Upper lobe of left lung (tissue), 6 donors: ENCODE measurements around the gene LAMC2. TPM values are rescaled to one million over a fixed set of nuclear protein-coding genes. Genes with fewer than 3 reads are reported as not detected.

Experiments used
- ATAC-seq, 2 donors: fragments of 200-7000 bp; cut with Tn5 transposase; one replicate each; pipeline ENCODE4 v1.9.1; 2022; ENCODE audit warnings: mild to moderate bottlenecking in 2 of 2, moderate library complexity in 2 of 2; ENCODE audit not compliant: low FRiP score in 2 of 2
- DNase-seq, 2 donors: peaks; one replicate each; pipeline ENCODE4 v3.0.0-alpha.2; 2019 to 2020
- H3K27ac ChIP-seq, 4 donors: fragments of 200-600 bp; sonication (generic); one replicate each; pipeline ENCODE4 v1.5.1; 2016 to 2019
- H3K27me3 ChIP-seq, 4 donors: fragments of 200-600 bp; sonication (generic); one replicate each; pipeline ENCODE4 v1.5.1; 2017 to 2019
- H3K36me3 ChIP-seq, 4 donors: fragments of 200-600 bp; sonication (generic); one replicate each; pipeline ENCODE4 v1.5.1; 2016 to 2019
- H3K4me1 ChIP-seq, 4 donors: fragments of 200-600 bp; sonication (generic); one replicate each; pipeline ENCODE4 v1.5.1; 2018 to 2019
- H3K4me3 ChIP-seq, 4 donors: fragments of 200-600 bp; sonication (generic); one replicate each; pipeline ENCODE4 v1.5.1; 2017 to 2019; ENCODE audit warnings: mild to moderate bottlenecking in 2 of 4, moderate library complexity in 1 of 4
- H3K9me3 ChIP-seq, 4 donors: fragments of 200-600 bp; sonication (generic); one replicate each; pipeline ENCODE4 v1.5.1; 2018 to 2019
- CTCF ChIP-seq, 6 experiments: fragments of 450-650 bp in 4 of 6; fragments of 200-600 bp in 2 of 6; sonication (generic) in 2 of 6; IDR thresholded peaks; one replicate each; pipeline ENCODE4 v1.5.1; 2016 to 2019; ENCODE audit warnings: antibody characterized with exemption in 6 of 6
- EP300 ChIP-seq, 4 donors: sonication (generic); formaldehyde crosslinking; IDR thresholded peaks; one replicate each; pipeline ENCODE4 v1.5.1; 2017; ENCODE audit warnings: antibody characterized with exemption in 4 of 4, control low read depth in 2 of 4
- POLR2A ChIP-seq, 4 donors: fragments of 450-650 bp; IDR thresholded peaks; one replicate each; pipeline ENCODE4 v1.5.1; 2016 to 2017; ENCODE audit warnings: antibody characterized with exemption in 4 of 4, mild to moderate bottlenecking in 2 of 4
- POLR2AphosphoS5 ChIP-seq, 2 donors: sonication (generic); formaldehyde crosslinking; IDR thresholded peaks; one replicate each; pipeline ENCODE4 v1.5.1; 2017; ENCODE audit warnings: antibody characterized with exemption in 2 of 2
- WGBS, 2 donors: methylation state at CpG; one replicate each; pipeline ENCODE4 v1.1.5; 2017 to 2018; 5-methylcytosine and 5-hydroxymethylcytosine counted together
- total RNA-seq, 6 donors: library from RNA; depleted of rRNA in 4 of 6; stranded (reverse); fragments of >200 nt in 4 of 6; gene quantifications; one replicate each; pipeline versions ENCODE4 v1.1.0 to v1.2.1, GENCODE V29; 2016 to 2021
- donor health status: DM: no; HTN: no; CAD: no; lungs with moderate emphysema.
- donor health status: DM: no; HTN: yes; CAD: no; lungs with severe emphysema.

Gene LAMC2
- total RNA-seq, 6 donors from 2014 or later, result 10.5 to 74.6 (median 46.1) TPM

- DNase-seq (peak in 1 of 2 donors; percentile 89), ATAC-seq (peak; percentile 82 to 93)
- H3K27me3 ChIP-seq, result no peaks in the 10 kb centered on the region
- no peak overlapping the region for H3K27ac ChIP-seq
- H3K36me3 ChIP-seq, result no peaks in the 10 kb centered on the region
- H3K9me3 ChIP-seq, result no peaks in the 10 kb centered on the region
- 59 to 68% methylated on average over 8 to 9 of the region's 9 CpGs for WGBS, 2 donors
- no peak overlapping the region for H3K4me3 ChIP-seq
- no peak for TF ChIP-seq EP300 (IDR thresholded peaks at IDR 0.05)
- TF ChIP-seq CTCF (IDR thresholded peaks at IDR 0.05), result no peak
- peak; percentile 33 to 42 for TF ChIP-seq POLR2AphosphoS5 (IDR thresholded peaks at IDR 0.05)
- no peak for TF ChIP-seq POLR2A (IDR thresholded peaks at IDR 0.05)
- no peaks in the 10 kb centered on the region for H3K4me1 ChIP-seq
Measured at GRCh38 chr1:183159960-183160359, 26.1 kb upstream of the LAMC2 start.

DNA sequence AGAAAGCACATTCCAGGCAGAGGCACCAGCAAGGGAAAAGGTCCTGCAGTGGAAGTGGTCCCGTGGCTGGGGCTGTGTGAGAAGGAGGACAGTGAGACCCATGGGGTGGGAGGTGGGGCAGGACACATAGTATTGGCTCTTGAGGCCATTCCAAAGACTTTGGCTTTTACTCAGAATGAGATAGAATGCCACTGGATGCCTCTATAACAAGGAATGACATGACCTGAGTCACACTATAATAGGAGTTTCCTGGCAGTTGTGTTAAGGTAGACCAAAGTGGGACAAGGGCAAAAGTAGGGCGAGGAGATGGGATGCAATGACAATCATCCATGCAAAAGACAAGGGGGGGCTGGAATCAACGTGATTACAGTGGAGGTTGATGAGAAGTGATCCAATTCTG is 24.7 kb upstream of the LAMC2 start:
- Histone ChIP-seq H3K36me3 (no peaks in the 10 kb centered on the region), H3K27me3 (no peaks in the 10 kb centered on the region), H3K27ac (no peak overlapping the region), H3K4me1 (no peaks in the 10 kb centered on the region), H3K9me3 (no peaks in the 10 kb centered on the region), H3K4me3 (no peak overlapping the region)
- TF ChIP-seq CTCF (IDR thresholded peaks at IDR 0.05) (no peak), POLR2A (IDR thresholded peaks at IDR 0.05) (no peak), EP300 (IDR thresholded peaks at IDR 0.05) (no peak), POLR2AphosphoS5 (IDR thresholded peaks at IDR 0.05) (no peak)
- no peak for DNase-seq
- ATAC-seq, result no peak
- WGBS, 2 donors, result 78 to 87% methylated on average over 3 of the region's 3 CpGs

- no peak for ATAC-seq
- Histone ChIP-seq H3K4me1 (no peaks in the 10 kb centered on the region), H3K4me3 (no peak overlapping the region), H3K9me3 (no peaks in the 10 kb centered on the region), H3K27ac (no peak overlapping the region), H3K27me3 (no peaks in the 10 kb centered on the region), H3K36me3 (no peaks in the 10 kb centered on the region)
- WGBS, 2 donors, result 81 to 83% methylated on average over 3 of the region's 3 CpGs
- no peak for DNase-seq
- TF ChIP-seq CTCF (IDR thresholded peaks at IDR 0.05), result no peak
Measured at GRCh38 chr1:183163316-183163715, 22.7 kb upstream of the LAMC2 start.

DNA sequence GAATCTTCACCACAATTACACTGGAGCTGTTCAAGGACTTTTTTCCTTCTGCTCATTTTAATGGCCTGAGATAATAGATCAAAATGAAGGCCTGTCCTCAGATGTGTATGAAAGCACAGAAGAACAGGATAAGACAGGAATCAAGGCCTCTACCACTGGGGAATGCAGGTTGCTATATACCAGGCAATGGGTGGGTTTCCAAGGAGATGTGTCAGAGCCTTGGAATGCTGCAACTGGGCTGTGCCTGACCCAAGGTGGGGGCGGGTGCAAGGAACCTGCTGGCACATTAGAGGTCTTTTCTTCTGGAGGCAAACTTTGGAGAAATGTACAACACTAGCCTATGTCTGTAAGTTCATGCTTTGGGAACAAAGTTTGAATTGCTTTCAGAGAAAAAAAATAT is 21.7 kb upstream of the LAMC2 start:
- Histone ChIP-seq H3K9me3 (no peaks in the 10 kb centered on the region), H3K4me3 (no peak overlapping the region), H3K4me1 (no peaks in the 10 kb centered on the region), H3K27ac (no peak overlapping the region), H3K27me3 (no peaks in the 10 kb centered on the region), H3K36me3 (no peaks in the 10 kb centered on the region)
- TF ChIP-seq POLR2A (IDR thresholded peaks at IDR 0.05) (no peak), POLR2AphosphoS5 (IDR thresholded peaks at IDR 0.05) (no peak), CTCF (IDR thresholded peaks at IDR 0.05) (no peak), EP300 (IDR thresholded peaks at IDR 0.05) (no peak)
- ATAC-seq (no peak), DNase-seq (no peak)
- WGBS, 2 donors, result 90 to 93% methylated on average over 1 of the region's 1 CpG

DNA sequence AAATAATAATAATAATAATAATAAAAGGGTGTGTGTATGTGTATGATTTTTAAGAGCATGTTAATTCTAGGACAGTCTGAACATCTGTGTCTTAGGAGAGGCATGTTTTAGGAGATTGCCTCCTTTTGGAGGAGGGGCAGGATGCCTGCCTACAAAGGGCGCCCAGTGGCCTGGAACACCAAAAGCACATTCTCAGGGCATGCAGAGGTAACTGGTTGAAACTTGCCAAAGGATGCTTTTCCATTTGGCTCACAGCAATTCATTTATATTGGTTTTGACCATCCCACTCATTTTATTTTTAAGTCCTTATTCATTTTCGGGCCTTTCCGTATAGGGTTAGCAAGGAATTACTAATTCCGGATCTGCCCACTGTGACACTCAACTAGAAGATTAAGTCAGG is 21.1 kb upstream of the LAMC2 start:
- Histone ChIP-seq H3K27ac (no peak overlapping the region), H3K4me3 (no peak overlapping the region), H3K4me1 (no peaks in the 10 kb centered on the region), H3K27me3 (no peaks in the 10 kb centered on the region), H3K9me3 (no peaks in the 10 kb centered on the region), H3K36me3 (no peaks in the 10 kb centered on the region)
- DNase-seq, result no peak
- 93 to 96% methylated on average over 4 of the region's 4 CpGs for WGBS, 2 donors
- ATAC-seq, result no peak
- TF ChIP-seq CTCF (IDR thresholded peaks at IDR 0.05), result no peak
- no peak for TF ChIP-seq EP300 (IDR thresholded peaks at IDR 0.05)
- TF ChIP-seq POLR2AphosphoS5 (IDR thresholded peaks at IDR 0.05), result no peak
- no peak for TF ChIP-seq POLR2A (IDR thresholded peaks at IDR 0.05)
